ENCODE measurements around the gene PPP2R5D. TPM values are rescaled to one million over a fixed set of nuclear protein-coding genes. Genes with fewer than 3 reads are reported as not detected.

Gene PPP2R5D
- total RNA-seq, 2 donors from 2014 or later: 55.8 to 62.5 TPM

DNA sequence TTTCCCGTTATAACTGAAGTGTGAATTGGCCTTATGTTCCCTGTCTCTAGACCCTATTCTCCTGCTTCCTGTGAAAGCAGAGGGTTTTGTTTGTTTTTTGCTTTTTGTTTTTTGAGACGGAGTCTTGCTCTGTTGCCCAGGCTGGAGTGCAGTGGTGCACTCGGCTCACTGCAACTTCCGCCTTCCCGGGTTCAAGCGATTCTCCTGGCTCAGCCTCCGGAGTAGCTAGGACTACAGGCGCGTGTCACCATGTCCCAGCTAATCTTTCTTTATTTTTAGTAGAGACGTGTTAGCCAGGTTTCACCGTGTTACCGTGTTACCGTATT lies 24.5 kb upstream of the PPP2R5D start:
- Mint-ChIP-seq H3K4me1 (peaks cover 4% of the 10 kb centered on the region), H3K4me3 (peak overlapping the region; percentile 67), H3K36me3 (ENCODE audit: low read depth) (peaks cover 5% of the 10 kb centered on the region), H3K27me3 (no peaks in the 10 kb centered on the region), H3K27ac (no peak overlapping the region), H3K9me3 (no peaks in the 10 kb centered on the region)
- no peak for ATAC-seq (replicated peaks)

GRCh38 chr6:42960243-42961019 lies 23.9 kb upstream of the PPP2R5D start, which contains the start of gene GNMT:
GNMT (plus strand) TSS chr6:42960754; CDS start chr6:42960768, 14 bp downstream.
- no peak within 1 kb of the TSS for H3K27ac Mint-ChIP-seq
- ATAC-seq (replicated peaks): peak; percentile 86
- no peaks in the 10 kb centered on the region for H3K9me3 Mint-ChIP-seq
- peaks cover 8% of the 10 kb centered on the region for H3K36me3 Mint-ChIP-seq (ENCODE audit: low read depth)
- H3K4me3 Mint-ChIP-seq: peak within 1 kb of the TSS; percentile 67
- no peaks in the 10 kb centered on the region for H3K27me3 Mint-ChIP-seq
- H3K4me1 Mint-ChIP-seq: peaks cover 4% of the 10 kb centered on the region

- peaks cover 4% of the 10 kb centered on the region for H3K4me1 Mint-ChIP-seq
- no peaks in the 10 kb centered on the region for H3K27me3 Mint-ChIP-seq
- ATAC-seq (replicated peaks): no peak
- peak overlapping the region; percentile 67 for H3K4me3 Mint-ChIP-seq
- no peak overlapping the region for H3K27ac Mint-ChIP-seq
- peaks cover 14% of the 10 kb centered on the region for H3K36me3 Mint-ChIP-seq (ENCODE audit: low read depth)
- H3K9me3 Mint-ChIP-seq: no peaks in the 10 kb centered on the region
Observed at GRCh38 chr6:42961020-42961470, 23.3 kb upstream of the PPP2R5D start.

GRCh38 chr6:42962096-42962495 lies 22.3 kb upstream of the PPP2R5D start:
- H3K4me3 Mint-ChIP-seq: no peak overlapping the region

GRCh38 chr6:42962502-42963178 lies 21.7 kb upstream of the PPP2R5D start:
- peaks cover 28% of the 10 kb centered on the region for H3K36me3 Mint-ChIP-seq (ENCODE audit: low read depth)
- H3K9me3 Mint-ChIP-seq: no peaks in the 10 kb centered on the region
- peaks cover 4% of the 10 kb centered on the region for H3K4me1 Mint-ChIP-seq
- no peak overlapping the region for H3K27ac Mint-ChIP-seq
- ATAC-seq (replicated peaks): no peak
- H3K27me3 Mint-ChIP-seq: no peaks in the 10 kb centered on the region
- H3K4me3 Mint-ChIP-seq: no peak overlapping the region

More at GRCh38 chr6:42962096-42962495, 22.3 kb upstream of the PPP2R5D start:
- no peaks in the 10 kb centered on the region for H3K9me3 Mint-ChIP-seq
- H3K27me3 Mint-ChIP-seq: no peaks in the 10 kb centered on the region
- ATAC-seq (replicated peaks): no peak
- no peak overlapping the region for H3K27ac Mint-ChIP-seq
- H3K36me3 Mint-ChIP-seq (ENCODE audit: low read depth): peaks cover 23% of the 10 kb centered on the region
- peaks cover 4% of the 10 kb centered on the region for H3K4me1 Mint-ChIP-seq

- no peak for ATAC-seq (replicated peaks)
- Mint-ChIP-seq H3K27ac (no peak overlapping the region), H3K4me3 (no peak overlapping the region), H3K9me3 (no peaks in the 10 kb centered on the region), H3K27me3 (no peaks in the 10 kb centered on the region), H3K36me3 (ENCODE audit: low read depth) (peaks cover 35% of the 10 kb centered on the region), H3K4me1 (peaks cover 4% of the 10 kb centered on the region)
Observed at GRCh38 chr6:42963179-42963854, 21.1 kb upstream of the PPP2R5D start.

GRCh38 chr6:42963855-42964605 lies 20.3 kb upstream of the PPP2R5D start:
- no peaks in the 10 kb centered on the region for H3K27me3 Mint-ChIP-seq
- ATAC-seq (replicated peaks): peak; percentile 65
- H3K36me3 Mint-ChIP-seq (ENCODE audit: low read depth): peaks cover 35% of the 10 kb centered on the region
- peaks cover 4% of the 10 kb centered on the region for H3K4me1 Mint-ChIP-seq
- no peak overlapping the region for H3K27ac Mint-ChIP-seq
- no peak overlapping the region for H3K4me3 Mint-ChIP-seq
- H3K9me3 Mint-ChIP-seq: no peaks in the 10 kb centered on the region

DNA sequence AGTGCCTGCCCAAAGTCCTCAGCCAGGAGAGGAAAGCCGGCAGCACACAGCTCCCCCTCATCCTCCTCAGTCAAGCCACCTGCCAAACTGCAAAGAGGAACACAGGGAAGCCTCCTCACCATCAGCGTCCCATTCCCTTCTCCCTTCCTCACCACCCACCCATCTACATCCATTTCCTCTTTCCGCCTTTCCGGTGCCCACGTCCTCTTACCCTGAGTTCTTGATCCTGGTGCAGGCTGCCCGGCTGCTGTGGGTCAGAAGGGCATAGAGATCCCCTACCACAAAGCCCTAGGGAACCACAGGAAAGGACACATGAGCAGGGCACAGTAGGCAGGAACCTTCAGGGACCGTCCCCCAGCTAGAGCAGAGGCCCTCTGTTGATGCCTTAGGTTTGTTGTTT lies 17.8 kb upstream of the PPP2R5D start:
- no peak overlapping the region for H3K27ac Mint-ChIP-seq
- no peaks in the 10 kb centered on the region for H3K9me3 Mint-ChIP-seq
- no peaks in the 10 kb centered on the region for H3K27me3 Mint-ChIP-seq
- H3K36me3 Mint-ChIP-seq (ENCODE audit: low read depth): peaks cover 41% of the 10 kb centered on the region
- H3K4me3 Mint-ChIP-seq: no peak overlapping the region
- peaks cover 5% of the 10 kb centered on the region for H3K4me1 Mint-ChIP-seq
- ATAC-seq (replicated peaks): no peak

GRCh38 chr6:42967228-42967627 lies 17.1 kb upstream of the PPP2R5D start:
- no peaks in the 10 kb centered on the region for H3K27me3 Mint-ChIP-seq
- H3K9me3 Mint-ChIP-seq: no peaks in the 10 kb centered on the region
- H3K36me3 Mint-ChIP-seq (ENCODE audit: low read depth): peaks cover 43% of the 10 kb centered on the region
- H3K27ac Mint-ChIP-seq: no peak overlapping the region
- H3K4me1 Mint-ChIP-seq: peaks cover 7% of the 10 kb centered on the region
- H3K4me3 Mint-ChIP-seq: no peak overlapping the region
- no peak for ATAC-seq (replicated peaks)

DNA sequence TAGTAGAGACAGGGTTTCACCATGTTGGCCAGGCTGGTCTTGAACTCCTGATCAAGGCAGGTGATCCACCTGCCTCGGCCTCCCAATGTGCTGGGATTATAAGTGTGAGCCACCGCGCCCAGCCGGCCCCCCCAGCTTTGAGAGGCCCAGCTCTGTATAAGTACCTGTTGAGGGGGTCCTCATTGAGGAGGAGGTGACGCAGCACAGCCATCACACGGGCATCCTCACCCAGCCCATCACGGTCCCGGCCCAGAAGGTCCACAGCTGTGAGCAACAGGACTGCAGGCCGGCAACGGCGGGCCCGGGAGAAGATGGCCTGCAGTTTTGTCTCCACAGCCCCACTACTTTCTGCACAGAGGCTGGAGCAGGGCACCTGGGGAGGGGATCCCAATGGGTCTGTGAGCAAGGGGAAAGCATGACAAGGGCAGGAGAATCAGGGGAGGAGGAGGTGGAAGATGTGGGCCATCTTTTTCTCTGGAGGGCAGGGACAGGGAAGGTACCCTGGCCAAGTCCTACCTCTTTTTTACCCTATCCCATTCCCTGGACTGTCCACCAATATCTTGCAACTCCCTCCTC lies 16.2 kb upstream of the PPP2R5D start:
- H3K4me3 Mint-ChIP-seq: no peak overlapping the region

DNA sequence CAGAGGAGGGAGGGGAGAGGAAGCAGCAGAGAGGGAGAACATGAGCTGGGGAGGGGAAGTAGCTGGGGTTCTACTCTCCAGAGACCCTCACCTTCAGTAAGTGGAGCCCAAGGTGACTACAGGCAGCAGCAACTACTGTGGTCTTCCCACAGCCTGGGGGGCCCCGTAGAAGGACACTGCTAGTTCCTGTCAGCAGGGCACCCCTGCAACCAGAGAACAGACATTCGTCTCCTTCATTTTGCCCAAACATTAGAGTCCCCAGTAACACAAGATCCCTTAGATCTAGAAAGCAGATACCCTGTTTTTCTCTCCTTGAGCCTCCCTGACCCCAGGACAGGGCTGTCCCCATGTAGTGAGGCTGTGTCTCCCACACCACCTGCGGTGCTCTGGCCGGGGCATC lies 15.6 kb upstream of the PPP2R5D start:
- ATAC-seq (replicated peaks): no peak
- Mint-ChIP-seq H3K36me3 (ENCODE audit: low read depth) (peaks cover 44% of the 10 kb centered on the region), H3K4me1 (peaks cover 7% of the 10 kb centered on the region), H3K4me3 (no peak overlapping the region), H3K27me3 (no peaks in the 10 kb centered on the region), H3K27ac (no peak overlapping the region), H3K9me3 (no peaks in the 10 kb centered on the region)

More for the DNA sequence above, 16.2 kb upstream of the PPP2R5D start:
- Mint-ChIP-seq H3K27ac (no peak overlapping the region), H3K27me3 (no peaks in the 10 kb centered on the region), H3K4me1 (peaks cover 7% of the 10 kb centered on the region), H3K36me3 (ENCODE audit: low read depth) (peaks cover 43% of the 10 kb centered on the region), H3K9me3 (no peaks in the 10 kb centered on the region)
- ATAC-seq (replicated peaks): no peak

- no peaks in the 10 kb centered on the region for H3K9me3 Mint-ChIP-seq
- H3K27me3 Mint-ChIP-seq: no peaks in the 10 kb centered on the region
- H3K4me3 Mint-ChIP-seq: no peak overlapping the region
- H3K4me1 Mint-ChIP-seq: peaks cover 7% of the 10 kb centered on the region
- H3K36me3 Mint-ChIP-seq (ENCODE audit: low read depth): peaks cover 47% of the 10 kb centered on the region
- no peak for ATAC-seq (replicated peaks)
- H3K27ac Mint-ChIP-seq: no peak overlapping the region
Observed at GRCh38 chr6:42969431-42969830, 14.9 kb upstream of the PPP2R5D start.

- no peak for ATAC-seq (replicated peaks)
- H3K4me1 Mint-ChIP-seq: peaks cover 10% of the 10 kb centered on the region
- H3K4me3 Mint-ChIP-seq: no peak overlapping the region
- H3K27me3 Mint-ChIP-seq: no peaks in the 10 kb centered on the region
- H3K9me3 Mint-ChIP-seq: no peaks in the 10 kb centered on the region
- no peak overlapping the region for H3K27ac Mint-ChIP-seq
- H3K36me3 Mint-ChIP-seq (ENCODE audit: low read depth): peaks cover 42% of the 10 kb centered on the region
Observed at GRCh38 chr6:42969934-42970333, 14.4 kb upstream of the PPP2R5D start.

Data from activated T-helper 17 cell treated with anti-CD3 and anti-CD28 coated beads, Interleukin-2, amount 50 U/mL, for 72 hours (primary cell).